Measurements from ENCODE around the gene KDM5B.

The KDM5B gene

DNA sequence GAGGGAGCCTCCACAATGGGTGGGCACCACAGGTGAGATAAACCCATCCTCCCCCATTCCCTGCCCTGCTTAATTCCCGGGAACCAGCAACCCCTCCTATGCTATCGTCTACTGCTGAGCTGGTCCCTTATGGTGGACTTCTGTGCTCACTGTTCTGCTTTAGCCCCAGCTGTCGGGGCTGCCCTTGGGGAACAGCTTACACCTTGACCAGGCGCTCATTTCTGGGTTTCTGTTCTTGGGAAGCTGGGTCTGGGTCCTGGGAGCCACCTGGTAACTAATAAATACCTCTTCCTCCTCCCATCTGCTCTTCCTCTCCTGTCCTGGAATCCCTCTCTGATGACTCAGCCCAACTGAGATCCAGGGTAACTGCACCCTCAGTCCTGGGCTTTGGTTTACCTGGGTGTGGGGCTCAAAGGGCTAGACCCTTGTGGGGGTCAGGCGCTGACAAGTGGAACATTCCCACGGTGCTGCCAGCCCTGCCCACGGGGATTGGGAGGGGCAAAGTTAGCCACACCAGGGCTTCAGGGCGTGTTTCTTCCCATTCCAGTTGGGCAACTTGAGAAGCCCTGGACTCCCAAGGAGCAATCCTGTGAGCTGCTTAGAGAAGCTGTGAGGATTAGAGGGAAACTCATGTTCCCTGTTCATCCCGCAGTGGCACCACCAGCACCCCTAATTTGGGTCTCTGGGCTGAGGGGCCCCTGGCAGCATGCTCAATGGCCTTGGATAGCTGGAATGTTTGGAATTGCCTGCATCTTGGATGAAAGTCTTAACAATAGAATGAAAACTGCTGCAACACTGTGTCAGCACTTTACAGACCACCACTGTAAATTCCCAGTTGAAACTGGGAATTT lies 4.2 kb upstream of the KDM5B start:
- peak overlapping the region; percentile 91 for H3K4me3 ChIP-seq (ENCODE audit: extremely low read depth, insufficient read depth, low read length, poor library complexity, severe bottlenecking)
- H3K36me3 ChIP-seq (ENCODE audit: control insufficient read depth, insufficient read depth, low read length) = no peaks in the 10 kb centered on the region
- H3K27ac ChIP-seq (ENCODE audit: low read depth, low read length, severe bottlenecking) = no peak overlapping the region
- peaks cover 17% of the 10 kb centered on the region for H3K4me1 ChIP-seq (ENCODE audit: control insufficient read depth, insufficient read depth, low read length, poor library complexity, severe bottlenecking)
- H3K9me3 ChIP-seq (ENCODE audit: control insufficient read depth, low read length) = no peaks in the 10 kb centered on the region
- WGBS, 2 experiments (ENCODE audit: insufficient coverage in 2 of 2) = 54 to 81% methylated on average over 6 to 8 of the region's 9 CpGs

- H3K9me3 ChIP-seq (ENCODE audit: control insufficient read depth, low read length) = no peaks in the 10 kb centered on the region
- peak overlapping the region; percentile 83 for H3K27ac ChIP-seq (ENCODE audit: low read depth, low read length, severe bottlenecking)
- peak overlapping the region; percentile 91 for H3K4me3 ChIP-seq (ENCODE audit: extremely low read depth, insufficient read depth, low read length, poor library complexity, severe bottlenecking)
- peaks cover 17% of the 10 kb centered on the region for H3K4me1 ChIP-seq (ENCODE audit: control insufficient read depth, insufficient read depth, low read length, poor library complexity, severe bottlenecking)
- no peaks in the 10 kb centered on the region for H3K36me3 ChIP-seq (ENCODE audit: control insufficient read depth, insufficient read depth, low read length)
- 4 to 9% methylated on average over 16 to 28 of the region's 43 CpGs for WGBS, 2 experiments (ENCODE audit: insufficient coverage in 2 of 2)
Observed at GRCh38 chr1:202811296-202812175, 3.3 kb upstream of the KDM5B start.

GRCh38 chr1:202810615-202811295 lies 2.5 kb upstream of the KDM5B start, which contains the start of gene PCAT6:
Gene PCAT6 (plus strand): TSS chr1:202810954.
- no peaks in the 10 kb centered on the region for H3K9me3 ChIP-seq (ENCODE audit: control insufficient read depth, low read length)
- H3K36me3 ChIP-seq (ENCODE audit: control insufficient read depth, insufficient read depth, low read length) = no peaks in the 10 kb centered on the region
- 0% methylated on average over 36 to 40 of the region's 53 CpGs for WGBS, 2 experiments (ENCODE audit: insufficient coverage in 2 of 2)
- H3K4me3 ChIP-seq (ENCODE audit: extremely low read depth, insufficient read depth, low read length, poor library complexity, severe bottlenecking) = peak within 1 kb of the TSS; percentile 91
- H3K27ac ChIP-seq (ENCODE audit: low read depth, low read length, severe bottlenecking) = peak within 1 kb of the TSS; percentile 83
- peaks cover 17% of the 10 kb centered on the region for H3K4me1 ChIP-seq (ENCODE audit: control insufficient read depth, insufficient read depth, low read length, poor library complexity, severe bottlenecking)

- 12 to 24% methylated on average over 11 of the region's 13 CpGs for WGBS, 2 experiments (ENCODE audit: insufficient coverage in 2 of 2)
- Histone ChIP-seq H3K27ac (ENCODE audit: low read depth, low read length, severe bottlenecking) (peak overlapping the region; percentile 83), H3K4me1 (ENCODE audit: control insufficient read depth, insufficient read depth, low read length, poor library complexity, severe bottlenecking) (peaks cover 17% of the 10 kb centered on the region)
Observed at GRCh38 chr1:202810193-202810614, 2.0 kb upstream of the KDM5B start.

DNA sequence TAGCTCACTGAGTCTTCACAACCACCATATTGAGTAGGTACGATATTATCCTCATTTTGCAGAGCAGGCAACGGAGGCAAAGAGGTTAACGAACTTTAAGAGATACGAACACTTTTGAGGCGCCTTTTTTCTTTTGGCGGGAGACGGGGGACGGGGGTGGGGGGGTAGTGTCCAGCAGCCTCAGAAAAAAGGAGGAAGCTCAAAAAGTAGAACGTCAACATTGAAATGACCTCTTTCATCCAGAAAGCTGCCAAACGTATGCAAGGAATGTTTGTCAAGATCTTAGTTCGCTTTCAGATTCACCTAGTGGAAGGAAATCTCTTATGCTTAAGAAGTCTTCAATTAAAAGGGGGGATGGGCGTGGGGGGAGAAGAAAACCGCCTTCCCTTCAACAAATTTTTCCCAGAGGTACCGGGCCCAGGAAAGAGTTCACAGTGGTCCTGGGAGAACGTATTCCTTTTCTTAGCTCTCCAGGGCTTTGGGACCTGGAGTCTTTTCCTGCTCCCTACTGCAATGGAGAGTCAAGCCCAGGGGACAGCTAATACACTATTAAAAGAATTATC lies 1.5 kb upstream of the KDM5B start:
- no peak overlapping the region for H3K27ac ChIP-seq (ENCODE audit: low read depth, low read length, severe bottlenecking)
- H3K4me3 ChIP-seq (ENCODE audit: extremely low read depth, insufficient read depth, low read length, poor library complexity, severe bottlenecking) = no peak overlapping the region
- WGBS, 2 experiments (ENCODE audit: insufficient coverage in 2 of 2) = 77 to 95% methylated on average over 7 to 11 of the region's 15 CpGs

More at GRCh38 chr1:202810193-202810614, 2.0 kb upstream of the KDM5B start:
- Histone ChIP-seq H3K36me3 (ENCODE audit: control insufficient read depth, insufficient read depth, low read length) (no peaks in the 10 kb centered on the region), H3K4me3 (ENCODE audit: extremely low read depth, insufficient read depth, low read length, poor library complexity, severe bottlenecking) (peak overlapping the region; percentile 91), H3K9me3 (ENCODE audit: control insufficient read depth, low read length) (no peaks in the 10 kb centered on the region)

GRCh38 chr1:202807451-202807925 lies 733 bp downstream of the KDM5B start:
- 0% methylated on average over 18 to 21 of the region's 45 CpGs for WGBS, 2 experiments (ENCODE audit: insufficient coverage in 2 of 2)
- peak overlapping the region; percentile 79 for H3K27ac ChIP-seq (ENCODE audit: low read depth, low read length, severe bottlenecking)
- no peaks in the 10 kb centered on the region for H3K36me3 ChIP-seq (ENCODE audit: control insufficient read depth, insufficient read depth, low read length)
- peaks cover 16% of the 10 kb centered on the region for H3K4me1 ChIP-seq (ENCODE audit: control insufficient read depth, insufficient read depth, low read length, poor library complexity, severe bottlenecking)
- H3K9me3 ChIP-seq (ENCODE audit: control insufficient read depth, low read length) = no peaks in the 10 kb centered on the region
- peak overlapping the region; percentile 95 for H3K4me3 ChIP-seq (ENCODE audit: extremely low read depth, insufficient read depth, low read length, poor library complexity, severe bottlenecking)

More for the DNA sequence above, 1.5 kb upstream of the KDM5B start:
- no peaks in the 10 kb centered on the region for H3K36me3 ChIP-seq (ENCODE audit: control insufficient read depth, insufficient read depth, low read length)
- peaks cover 17% of the 10 kb centered on the region for H3K4me1 ChIP-seq (ENCODE audit: control insufficient read depth, insufficient read depth, low read length, poor library complexity, severe bottlenecking)
- no peaks in the 10 kb centered on the region for H3K9me3 ChIP-seq (ENCODE audit: control insufficient read depth, low read length)

- peaks cover 11% of the 10 kb centered on the region for H3K4me1 ChIP-seq (ENCODE audit: control insufficient read depth, insufficient read depth, low read length, poor library complexity, severe bottlenecking)
- H3K4me3 ChIP-seq (ENCODE audit: extremely low read depth, insufficient read depth, low read length, poor library complexity, severe bottlenecking) = peak overlapping the region; percentile 95
- no peaks in the 10 kb centered on the region for H3K36me3 ChIP-seq (ENCODE audit: control insufficient read depth, insufficient read depth, low read length)
- no peaks in the 10 kb centered on the region for H3K9me3 ChIP-seq (ENCODE audit: control insufficient read depth, low read length)
- peak overlapping the region; percentile 74 for H3K27ac ChIP-seq (ENCODE audit: low read depth, low read length, severe bottlenecking)
- WGBS, 2 experiments (ENCODE audit: insufficient coverage in 2 of 2) = 1% methylated on average over 17 to 26 of the region's 51 CpGs
Observed at GRCh38 chr1:202806845-202807450, 1.3 kb downstream of the KDM5B start.

GRCh38 chr1:202805886-202806844 lies 2.1 kb downstream of the KDM5B start:
- Histone ChIP-seq H3K27ac (ENCODE audit: low read depth, low read length, severe bottlenecking) (peak overlapping the region; percentile 74), H3K36me3 (ENCODE audit: control insufficient read depth, insufficient read depth, low read length) (peaks cover 2% of the 10 kb centered on the region), H3K4me3 (ENCODE audit: extremely low read depth, insufficient read depth, low read length, poor library complexity, severe bottlenecking) (peak overlapping the region; percentile 95), H3K4me1 (ENCODE audit: control insufficient read depth, insufficient read depth, low read length, poor library complexity, severe bottlenecking) (peaks cover 6% of the 10 kb centered on the region), H3K9me3 (ENCODE audit: control insufficient read depth, low read length) (no peaks in the 10 kb centered on the region)
- 13% methylated on average over 2 to 3 of the region's 7 CpGs for WGBS, 2 experiments (ENCODE audit: insufficient coverage in 2 of 2)

DNA sequence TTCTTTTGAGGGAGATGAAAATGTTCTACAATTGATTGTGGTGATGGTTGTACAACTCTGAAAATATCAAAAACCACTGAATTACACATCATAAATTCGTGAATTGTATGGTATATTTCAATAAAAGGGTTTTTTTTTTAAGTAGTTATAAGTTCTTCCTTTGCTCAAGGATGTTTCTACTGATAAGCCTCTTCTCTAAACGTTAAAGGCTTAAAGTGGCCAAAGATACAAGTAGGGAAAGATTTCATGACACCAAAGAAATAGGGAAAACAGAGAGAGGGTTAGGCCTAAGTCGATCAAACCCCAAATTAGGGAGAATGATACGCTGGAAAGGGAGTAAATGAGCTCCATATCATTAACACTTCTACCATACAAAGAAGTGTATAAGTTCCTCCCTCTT lies 4.1 kb downstream of the KDM5B start:
- Histone ChIP-seq H3K36me3 (ENCODE audit: control insufficient read depth, insufficient read depth, low read length) (peaks cover 13% of the 10 kb centered on the region), H3K4me1 (ENCODE audit: control insufficient read depth, insufficient read depth, low read length, poor library complexity, severe bottlenecking) (peaks cover 6% of the 10 kb centered on the region), H3K27ac (ENCODE audit: low read depth, low read length, severe bottlenecking) (no peak overlapping the region), H3K9me3 (ENCODE audit: control insufficient read depth, low read length) (no peaks in the 10 kb centered on the region), H3K4me3 (ENCODE audit: extremely low read depth, insufficient read depth, low read length, poor library complexity, severe bottlenecking) (no peak overlapping the region)
- 100% methylated on average over 1 of the region's 4 CpGs; no CpG with 5 or more reads in 1 of the 2 experiments for WGBS, 2 experiments (ENCODE audit: insufficient coverage in 2 of 2)

All from mesodermal cell (in vitro differentiated cells).